Measurements from ENCODE around the gene GSTA3. TPM values are rescaled to one million over a fixed set of nuclear protein-coding genes. Genes with fewer than 3 reads are reported as not detected.

Gene GSTA3
- total and polyA plus RNA-seq, 4 donors: 1.1 to 5.8 (median 2.4) TPM

DNA sequence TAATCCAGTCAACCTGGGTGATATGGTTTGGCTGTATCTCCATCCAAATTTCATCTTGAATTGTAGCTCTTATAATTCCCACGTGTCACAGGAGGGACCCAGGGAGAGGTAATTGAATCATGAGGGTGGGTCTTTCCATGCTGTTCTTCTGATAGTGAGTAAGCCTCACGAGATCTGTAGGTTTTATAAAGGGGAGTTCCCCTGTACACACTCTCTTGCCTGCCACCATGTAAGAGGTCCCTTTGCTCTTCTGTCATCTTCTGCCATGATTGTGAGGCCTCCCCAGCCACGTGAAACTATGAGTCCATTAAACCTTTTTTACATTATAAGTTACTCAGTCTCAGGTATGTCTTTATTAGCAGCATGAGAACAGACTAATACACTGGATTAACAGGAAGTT, 19.5 kb downstream of the GSTA3 start:
- Histone ChIP-seq H3K27ac (ENCODE audit: low read depth in 1 of 2, low read length in 1 of 2) (no peak overlapping the region), H3K9ac (ENCODE audit: insufficient read depth in 1 of 2, low read length in 2 of 2) (no peak overlapping the region), H3K9me3 (ENCODE audit: control insufficient read depth in 4 of 4, insufficient read depth in 3 of 4, low read length in 3 of 4) (no peaks in the 10 kb centered on the region), H3K27me3 (ENCODE audit: control insufficient read depth in 3 of 3, insufficient read depth in 3 of 3, low read length in 2 of 3) (no peaks in the 10 kb centered on the region), H3K36me3 (ENCODE audit: control insufficient read depth in 4 of 4, insufficient read depth in 4 of 4, low read length in 4 of 4) (no peaks in the 10 kb centered on the region), H3K4me1 (ENCODE audit: control insufficient read depth in 5 of 5, insufficient read depth in 5 of 5, low read length in 5 of 5) (no peaks in the 10 kb centered on the region), H3K4me3 (no peak overlapping the region)
- ATAC-seq (ENCODE audit: insufficient read depth, low FRiP score): no peak
- 88 to 89% methylated on average over 3 of the region's 3 CpGs for WGBS, 2 donors
- DNase-seq: no peak
- no peak for TF ChIP-seq CTCF (IDR thresholded peaks at IDR 0.05; ENCODE audit: control extremely low read depth, extremely low read depth)

DNA sequence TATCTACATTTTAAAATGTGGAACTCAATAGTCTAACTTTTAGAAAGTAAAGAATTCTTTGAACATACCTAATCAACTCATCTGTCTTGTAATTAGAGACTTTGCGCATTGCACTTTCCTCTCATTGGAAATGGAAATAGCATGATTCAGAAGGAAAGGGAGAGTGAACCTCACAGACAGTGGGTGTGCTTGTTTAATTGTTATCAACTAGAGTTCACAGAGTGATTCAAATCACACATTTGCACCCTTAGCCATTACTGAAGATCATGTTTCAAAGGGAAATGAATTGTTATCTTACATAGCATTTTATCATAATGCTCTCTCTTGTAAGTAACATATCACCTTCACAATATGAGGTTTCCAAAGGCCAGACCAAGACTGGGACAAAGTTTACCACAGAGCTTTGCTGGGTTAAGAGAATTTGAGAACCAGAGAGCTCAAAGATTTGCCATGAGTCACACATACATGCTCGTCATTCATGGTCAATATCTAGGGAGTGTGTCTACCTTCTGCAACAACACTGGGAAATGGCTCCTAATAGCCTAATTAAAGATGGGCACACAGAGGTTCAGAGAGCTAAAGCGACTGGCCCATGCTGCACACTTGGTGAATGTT, 21.5 kb downstream of the GSTA3 start:
- ATAC-seq (ENCODE audit: insufficient read depth, low FRiP score): no peak
- no peaks in the 10 kb centered on the region for H3K36me3 ChIP-seq (ENCODE audit: control insufficient read depth in 4 of 4, insufficient read depth in 4 of 4, low read length in 4 of 4)
- no peak for DNase-seq
- 90 to 94% methylated on average over 3 of the region's 3 CpGs for WGBS, 2 donors
- no peaks in the 10 kb centered on the region for H3K9me3 ChIP-seq (ENCODE audit: control insufficient read depth in 4 of 4, insufficient read depth in 3 of 4, low read length in 3 of 4)
- H3K27me3 ChIP-seq (ENCODE audit: control insufficient read depth in 3 of 3, insufficient read depth in 3 of 3, low read length in 2 of 3): no peaks in the 10 kb centered on the region
- no peak overlapping the region for H3K27ac ChIP-seq (ENCODE audit: low read depth in 1 of 2, low read length in 1 of 2)
- H3K4me1 ChIP-seq (ENCODE audit: control insufficient read depth in 5 of 5, insufficient read depth in 5 of 5, low read length in 5 of 5): no peaks in the 10 kb centered on the region
- H3K9ac ChIP-seq (ENCODE audit: insufficient read depth in 1 of 2, low read length in 2 of 2): no peak overlapping the region
- H3K4me3 ChIP-seq: no peak overlapping the region
- no peak for TF ChIP-seq CTCF (IDR thresholded peaks at IDR 0.05; ENCODE audit: control extremely low read depth, extremely low read depth)

GRCh38 chr6:52881996-52882841, 27.3 kb downstream of the GSTA3 start:
- Histone ChIP-seq H3K36me3 (ENCODE audit: control insufficient read depth in 4 of 4, insufficient read depth in 4 of 4, low read length in 4 of 4) (no peaks in the 10 kb centered on the region), H3K9ac (ENCODE audit: insufficient read depth in 1 of 2, low read length in 2 of 2) (peak overlapping the region; percentile 88 to 96), H3K9me3 (ENCODE audit: control insufficient read depth in 4 of 4, insufficient read depth in 3 of 4, low read length in 3 of 4) (no peaks in the 10 kb centered on the region), H3K27ac (ENCODE audit: low read depth in 1 of 2, low read length in 1 of 2) (peak overlapping the region in 1 of 2 donors; percentile 82), H3K4me1 (ENCODE audit: control insufficient read depth in 5 of 5, insufficient read depth in 5 of 5, low read length in 5 of 5) (no peaks in the 10 kb centered on the region), H3K27me3 (ENCODE audit: control insufficient read depth in 3 of 3, insufficient read depth in 3 of 3, low read length in 2 of 3) (no peaks in the 10 kb centered on the region), H3K4me3 (peak overlapping the region; percentile 34)
- ATAC-seq (ENCODE audit: insufficient read depth, low FRiP score) (peak; percentile 97), DNase-seq (peak; percentile 76 to 84 (median 81))
- peak; percentile 59 for TF ChIP-seq CTCF (IDR thresholded peaks at IDR 0.05; ENCODE audit: control extremely low read depth, extremely low read depth)
- WGBS, 2 donors: 11% methylated on average over 18 of the region's 18 CpGs
